GM18520 (cell line): Measurements from ENCODE around the gene FBL.

Source experiments
- ATAC-seq: cut with Tn5 transposase; IDR thresholded peaks from one replicate; pipeline ENCODE4 v1.9.1; 2021; ENCODE audit not compliant: unreplicated experiment

Gene FBL

DNA sequence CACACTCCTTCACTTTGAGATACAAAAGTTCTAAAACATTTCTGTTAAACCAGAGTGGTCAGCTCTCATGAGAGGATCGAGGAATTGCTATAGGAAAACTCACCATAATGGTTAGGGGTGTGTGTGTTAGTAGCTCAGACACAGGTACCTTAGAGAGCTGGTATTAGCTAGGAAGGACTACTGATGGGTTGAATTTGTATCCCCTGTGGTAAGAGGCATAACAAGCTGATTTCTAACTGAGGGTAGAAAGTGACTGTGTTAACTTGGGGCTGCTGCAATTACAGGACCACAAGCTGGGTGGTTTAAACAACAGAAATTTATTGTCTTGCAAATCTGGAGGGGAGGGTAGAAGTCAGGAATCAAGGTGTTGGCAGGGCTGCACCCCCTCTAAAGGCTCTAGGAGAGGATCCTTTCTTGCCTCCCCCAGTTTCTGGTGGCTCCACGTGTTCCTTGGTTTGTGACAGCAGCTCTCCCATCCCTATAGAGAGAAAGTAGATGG, 50.1 kb downstream of the FBL start:
- ATAC-seq: no peak

DNA sequence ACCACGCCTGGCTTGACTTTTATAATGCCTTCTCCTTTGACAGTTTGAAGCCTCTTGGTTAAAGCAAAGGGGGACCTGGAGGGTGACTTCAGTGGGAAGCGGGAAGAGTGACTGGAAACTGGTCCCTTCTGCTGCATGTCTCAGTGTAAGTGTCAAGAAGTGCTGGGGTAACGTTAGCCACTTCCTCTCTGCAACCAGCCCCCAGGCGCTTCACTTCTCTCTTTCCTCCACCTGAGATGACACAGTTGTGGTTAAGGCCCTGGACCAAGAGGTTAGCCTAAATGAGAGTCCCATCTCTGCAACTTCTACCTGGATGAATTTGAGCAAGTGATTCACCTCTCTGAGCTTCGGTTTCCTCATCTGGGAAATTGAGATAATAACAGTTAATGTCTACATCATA, 51.2 kb downstream of the FBL start:
- no peak for ATAC-seq

DNA sequence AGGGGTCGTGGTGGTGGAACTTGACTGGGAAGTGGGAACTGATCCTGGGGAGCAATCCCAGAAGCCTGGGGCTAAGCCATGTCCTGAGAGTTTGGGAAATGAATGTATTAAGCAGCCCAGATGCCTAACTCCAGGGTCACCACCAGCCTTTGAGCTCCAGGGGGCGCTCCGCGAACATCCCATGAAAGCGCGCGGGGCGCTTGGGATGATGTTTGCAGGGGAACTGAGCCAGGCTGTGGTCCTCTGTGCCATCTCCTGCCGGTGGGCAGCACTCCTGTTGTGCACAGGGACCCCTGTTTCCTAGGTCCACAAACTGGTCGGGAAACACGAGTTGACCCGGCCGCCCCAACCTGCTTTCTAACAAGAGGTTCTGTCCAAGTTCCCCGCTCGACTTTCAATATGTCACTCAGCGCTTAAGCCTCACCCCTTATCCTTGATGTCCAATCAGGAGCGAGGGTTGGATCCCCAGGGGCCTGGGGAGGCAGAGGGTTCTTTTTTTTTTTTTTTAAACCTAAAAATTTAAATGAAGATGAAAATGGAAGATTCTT, 53.1 kb downstream of the FBL start:
- no peak for ATAC-seq

DNA sequence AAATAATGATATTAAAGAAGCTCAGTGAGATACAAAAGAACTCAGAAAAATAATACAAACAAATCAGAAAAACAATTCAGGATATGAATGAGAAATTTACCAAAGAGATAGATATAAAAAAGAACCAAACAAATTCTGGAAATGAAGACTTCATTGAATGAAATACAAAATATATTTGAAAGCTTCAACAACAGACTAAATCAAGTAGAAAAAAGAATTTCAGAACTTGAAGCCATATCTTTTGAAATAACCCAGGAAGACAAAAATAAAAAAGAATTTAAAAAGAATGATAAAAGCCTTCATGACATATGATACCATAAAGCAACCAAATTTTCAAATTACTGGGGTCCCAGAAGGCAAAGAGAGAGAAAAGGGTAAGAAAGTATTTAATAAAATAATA, 57.9 kb downstream of the FBL start:
- no peak for ATAC-seq
